ENCODE measurements around the gene SLC38A1.

SLC38A1 gene

DNA sequence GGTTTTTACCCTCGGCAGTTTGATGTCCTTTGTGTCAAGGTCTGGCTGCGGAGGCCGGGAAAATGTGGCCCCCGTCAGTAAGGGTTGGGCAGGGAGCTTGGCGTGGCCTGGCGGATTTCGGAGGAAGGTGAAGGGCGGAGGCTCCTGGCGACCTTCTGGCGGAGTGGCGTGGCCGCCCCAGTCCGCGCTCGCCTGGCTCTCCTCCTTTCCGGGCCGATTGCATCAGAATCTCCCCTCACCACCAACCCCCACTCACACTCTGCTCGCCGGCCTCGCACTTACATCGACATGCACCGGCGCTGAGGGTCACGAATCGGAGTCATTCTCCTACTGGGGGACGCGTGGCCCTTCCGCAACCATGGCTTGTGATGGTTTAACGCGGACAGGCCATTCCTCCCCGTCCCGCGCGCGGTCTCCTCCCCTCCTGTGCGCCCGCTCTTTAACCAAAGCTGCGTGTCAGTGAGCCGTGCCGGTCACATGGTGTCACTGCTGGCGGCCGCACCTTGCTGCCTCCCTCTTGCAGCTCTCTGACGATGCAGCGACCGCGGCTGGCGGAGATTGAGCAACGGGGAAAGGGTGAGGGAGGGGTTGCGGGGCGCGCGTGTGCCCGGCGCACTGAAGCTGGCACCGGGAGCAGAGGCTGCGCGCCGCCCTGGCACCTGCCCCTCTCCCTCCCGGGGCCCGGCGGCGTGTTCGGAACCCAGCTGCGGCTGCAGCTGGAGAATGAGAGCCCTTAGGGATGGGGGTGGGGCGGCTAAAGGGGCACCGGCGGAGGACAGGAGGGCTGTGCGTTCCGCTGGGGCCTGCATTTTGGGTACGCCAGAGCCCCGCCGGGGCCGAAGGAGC lies at the start of gene SLC38A1:
TSS of gene SLC38A1 (minus strand) at position 461 of the 846 bp plus-strand sequence. CDS start 29,243 bp downstream, outside the sequence.
- Histone ChIP-seq H3K79me2 (ENCODE audit: insufficient read depth, low read length) (peaks cover 54% of the 10 kb centered on the region), H3K27me3 (ENCODE audit: insufficient read depth, low read length) (no peaks in the 10 kb centered on the region)

DNA sequence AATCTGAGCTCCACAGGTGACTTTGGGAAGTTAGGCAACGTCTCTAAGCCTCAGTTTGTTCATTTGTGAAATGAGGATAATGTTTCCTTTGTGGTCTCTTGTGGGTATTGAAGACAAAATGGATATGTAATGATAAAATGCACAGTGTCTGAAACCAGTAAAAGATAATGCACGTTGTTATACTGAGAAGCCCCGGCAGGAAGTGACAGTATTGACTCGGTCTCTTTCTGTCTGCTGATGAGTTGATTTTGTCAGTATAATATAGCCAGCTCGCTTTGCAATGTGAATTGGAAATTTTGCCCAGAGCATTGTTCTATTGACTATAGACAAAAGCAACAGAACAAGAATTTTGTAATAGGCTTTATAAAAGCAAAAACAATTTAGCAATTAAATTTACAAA lies 49.2 kb upstream of the SLC38A1 start:
- H3F3A ChIP-seq (ENCODE audit: insufficient read depth, low read length): no peaks in the 10 kb centered on the region
- no peak overlapping the region for H3K4me2 ChIP-seq (ENCODE audit: low read length)
- H3K4me3 ChIP-seq (ENCODE audit: low read depth, low read length, poor library complexity, severe bottlenecking): no peak overlapping the region
- H4K20me1 ChIP-seq (ENCODE audit: insufficient read depth, low read length): no peaks in the 10 kb centered on the region
- H3K4me1 ChIP-seq (ENCODE audit: insufficient read depth, low read length, severe bottlenecking): no peaks in the 10 kb centered on the region
- TF ChIP-seq, protein P1, sequence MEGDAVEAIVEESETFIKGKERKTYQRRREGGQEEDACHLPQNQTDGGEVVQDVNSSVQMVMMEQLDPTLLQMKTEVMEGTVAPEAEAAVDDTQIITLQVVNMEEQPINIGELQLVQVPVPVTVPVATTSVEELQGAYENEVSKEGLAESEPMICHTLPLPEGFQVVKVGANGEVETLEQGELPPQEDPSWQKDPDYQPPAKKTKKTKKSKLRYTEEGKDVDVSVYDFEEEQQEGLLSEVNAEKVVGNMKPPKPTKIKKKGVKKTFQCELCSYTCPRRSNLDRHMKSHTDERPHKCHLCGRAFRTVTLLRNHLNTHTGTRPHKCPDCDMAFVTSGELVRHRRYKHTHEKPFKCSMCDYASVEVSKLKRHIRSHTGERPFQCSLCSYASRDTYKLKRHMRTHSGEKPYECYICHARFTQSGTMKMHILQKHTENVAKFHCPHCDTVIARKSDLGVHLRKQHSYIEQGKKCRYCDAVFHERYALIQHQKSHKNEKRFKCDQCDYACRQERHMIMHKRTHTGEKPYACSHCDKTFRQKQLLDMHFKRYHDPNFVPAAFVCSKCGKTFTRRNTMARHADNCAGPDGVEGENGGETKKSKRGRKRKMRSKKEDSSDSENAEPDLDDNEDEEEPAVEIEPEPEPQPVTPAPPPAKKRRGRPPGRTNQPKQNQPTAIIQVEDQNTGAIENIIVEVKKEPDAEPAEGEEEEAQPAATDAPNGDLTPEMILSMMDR (IDR thresholded peaks at IDR 0.05; ENCODE audit: low read length): no peak
- no peak for TF ChIP-seq EZH2 (IDR thresholded peaks at IDR 0.05; ENCODE audit: borderline replicate concordance, low read length)
- no peak overlapping the region for H3K27ac ChIP-seq (ENCODE audit: low read depth, low read length, poor library complexity, severe bottlenecking)
- H3K27me3 ChIP-seq (ENCODE audit: insufficient read depth, low read length): no peaks in the 10 kb centered on the region
- H2AFZ ChIP-seq (ENCODE audit: low read length): no peak overlapping the region
- H3K79me2 ChIP-seq (ENCODE audit: insufficient read depth, low read length): no peaks in the 10 kb centered on the region
- H3K36me3 ChIP-seq (ENCODE audit: insufficient read depth, low read length): no peaks in the 10 kb centered on the region
- H3K9me3 ChIP-seq (ENCODE audit: low read length): no peaks in the 10 kb centered on the region
- H3K9me2 ChIP-seq (ENCODE audit: low read depth, low read length): no peaks in the 10 kb centered on the region
- no peak overlapping the region for H3K9ac ChIP-seq (ENCODE audit: low read length)

More for the DNA sequence above, at the start of gene SLC38A1:
- Histone ChIP-seq H3K36me3 (ENCODE audit: insufficient read depth, low read length) (peaks cover 43% of the 10 kb centered on the region), H4K20me1 (ENCODE audit: insufficient read depth, low read length) (no peaks in the 10 kb centered on the region), H3K9me2 (ENCODE audit: low read depth, low read length) (no peaks in the 10 kb centered on the region), H3K9ac (ENCODE audit: low read length) (peak within 1 kb of the TSS; percentile 99), H3K27ac (ENCODE audit: low read depth, low read length, poor library complexity, severe bottlenecking) (peak within 1 kb of the TSS; percentile 93), H3K4me1 (ENCODE audit: insufficient read depth, low read length, severe bottlenecking) (peaks cover 52% of the 10 kb centered on the region), H3F3A (ENCODE audit: insufficient read depth, low read length) (no peaks in the 10 kb centered on the region), H3K4me3 (ENCODE audit: low read depth, low read length, poor library complexity, severe bottlenecking) (peak within 1 kb of the TSS; percentile 91), H3K9me3 (ENCODE audit: low read length) (no peaks in the 10 kb centered on the region), H3K4me2 (ENCODE audit: low read length) (peak within 1 kb of the TSS; percentile 87), H2AFZ (ENCODE audit: low read length) (no peak within 1 kb of the TSS)
- TF ChIP-seq, protein P1 (IDR thresholded peaks at IDR 0.05; ENCODE audit: low read length): no peak
- TF ChIP-seq EZH2 (IDR thresholded peaks at IDR 0.05; ENCODE audit: borderline replicate concordance, low read length): no peak

DNA sequence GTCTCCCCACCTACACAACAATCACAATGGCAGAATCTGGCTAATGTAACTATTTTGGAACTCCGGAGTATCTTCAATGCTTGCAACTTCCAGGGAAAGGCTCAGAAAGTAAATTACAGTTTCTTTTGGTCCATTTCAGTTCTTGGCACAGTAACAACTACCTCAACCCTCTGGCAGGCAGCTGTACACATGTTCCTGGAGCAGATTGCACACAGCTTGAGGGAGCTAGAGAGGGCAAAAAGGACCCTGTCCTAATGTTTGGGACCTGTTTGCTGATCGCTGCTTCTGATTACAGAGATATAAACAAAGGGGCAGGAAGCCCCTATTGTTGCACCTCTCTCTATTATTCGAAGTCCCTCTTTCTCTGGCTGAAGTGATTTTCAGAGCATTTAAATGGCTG lies 35.2 kb upstream of the SLC38A1 start:
- H3K4me3 ChIP-seq (ENCODE audit: low read depth, low read length, poor library complexity, severe bottlenecking): no peak overlapping the region
- no peaks in the 10 kb centered on the region for H4K20me1 ChIP-seq (ENCODE audit: insufficient read depth, low read length)
- TF ChIP-seq, protein P1 (IDR thresholded peaks at IDR 0.05; ENCODE audit: low read length): no peak
- no peak for TF ChIP-seq EZH2 (IDR thresholded peaks at IDR 0.05; ENCODE audit: borderline replicate concordance, low read length)
- H3K36me3 ChIP-seq (ENCODE audit: insufficient read depth, low read length): no peaks in the 10 kb centered on the region
- no peaks in the 10 kb centered on the region for H3K9me2 ChIP-seq (ENCODE audit: low read depth, low read length)
- no peak overlapping the region for H2AFZ ChIP-seq (ENCODE audit: low read length)
- H3K9me3 ChIP-seq (ENCODE audit: low read length): 0 out of 2 replicates have a peak, but pooled peaks cover 2% of the 10 kb centered on the region
- no peak overlapping the region for H3K4me2 ChIP-seq (ENCODE audit: low read length)
- H3F3A ChIP-seq (ENCODE audit: insufficient read depth, low read length): no peaks in the 10 kb centered on the region
- H3K9ac ChIP-seq (ENCODE audit: low read length): no peak overlapping the region
- H3K27me3 ChIP-seq (ENCODE audit: insufficient read depth, low read length): no peaks in the 10 kb centered on the region
- H3K4me1 ChIP-seq (ENCODE audit: insufficient read depth, low read length, severe bottlenecking): peaks cover 28% of the 10 kb centered on the region
- no peak overlapping the region for H3K27ac ChIP-seq (ENCODE audit: low read depth, low read length, poor library complexity, severe bottlenecking)
- H3K79me2 ChIP-seq (ENCODE audit: insufficient read depth, low read length): no peaks in the 10 kb centered on the region
